ENCODE data around the gene GJB3.

- no peak for TF ChIP-seq CTCF (IDR thresholded peaks at IDR 0.05)
- TF ChIP-seq POLR2AphosphoS5 (IDR thresholded peaks at IDR 0.05), result no peak
Measured at GRCh38 chr1:34777519-34778321, 3.3 kb upstream of the GJB3 start.
